Peyer's patch (tissue), 4 donors: ENCODE measurements around the gene SNRPD2. TPM values are rescaled to one million over a fixed set of nuclear protein-coding genes. Genes with fewer than 3 reads are reported as not detected.
A peak's percentile ranks its signal among the peaks of the same experiment; 100 is the strongest.
"Not testable (repeated sequence)": the region's sequence is repeated elsewhere in the genome, so short reads cannot be mapped to it uniquely, and the experiment has no call there.

ENCODE experiments used
- DNase-seq, 3 donors: peaks; one replicate each; pipeline ENCODE4 v3.0.0-alpha.2; 2017 to 2019
- H3K27ac ChIP-seq, 4 donors: fragments of 200-600 bp; sonication (generic); one replicate each; pipeline ENCODE4 v1.5.1; 2016 to 2019
- H3K27me3 ChIP-seq, 2 donors: fragments of 200-600 bp; sonication (generic); one replicate each; pipeline ENCODE4 v1.5.1; 2019
- H3K36me3 ChIP-seq, 3 donors: fragments of 200-600 bp; sonication (generic); one replicate each; pipeline ENCODE4 v1.5.1; 2016 to 2019
- H3K4me1 ChIP-seq, 4 donors: fragments of 200-600 bp; sonication (generic); one replicate each; pipeline ENCODE4 v1.5.1; 2016 to 2019
- H3K4me3 ChIP-seq, 4 donors: fragments of 200-600 bp; sonication (generic); 1 replicate in 3 of 4; 2 replicates in 1 of 4; pipeline ENCODE4 v1.5.1; 2016 to 2019; ENCODE audit warnings: mild to moderate bottlenecking in 1 of 4
- H3K9me3 ChIP-seq, 4 donors: fragments of 200-600 bp; sonication (generic); one replicate each; pipeline ENCODE4 v1.5.1; 2016 to 2019; ENCODE audit warnings: mild to moderate bottlenecking in 1 of 4
- POLR2A ChIP-seq, 2 donors: fragments of 450-650 bp; IDR thresholded peaks; one replicate each; pipeline ENCODE4 v1.5.1; 2017; ENCODE audit warnings: antibody characterized with exemption in 2 of 2, mild to moderate bottlenecking in 2 of 2, moderate library complexity in 2 of 2
- total RNA-seq, 4 donors: library from RNA; depleted of rRNA; stranded (reverse); fragments of >200 nt; gene quantifications; one replicate each; pipeline ENCODE4 v1.1.0, GENCODE V29; 2016
- TF ChIP-seq, protein P1 (sequence below), 6 experiments: fragments of 450-650 bp in 4 of 6; fragments of 200-600 bp in 2 of 6; sonication (generic) in 1 of 6; IDR thresholded peaks; one replicate each; pipeline ENCODE4 v1.5.1; 2017 to 2019; ENCODE audit warnings: antibody characterized with exemption in 6 of 6, mild to moderate bottlenecking in 3 of 6, moderate library complexity in 1 of 6

SNRPD2 gene
- total RNA-seq, 4 donors from 2014 or later = 47.3 to 86.2 (median 67.3) TPM

GRCh38 chr19:45729800-45730290 is 38.1 kb upstream of the SNRPD2 start:
- H3K4me1 ChIP-seq = peaks cover 0 to 19% (median 5%) of the 10 kb centered on the region in 4 donors
- H3K36me3 ChIP-seq = peaks cover 0 to 11% (median 0%) of the 10 kb centered on the region in 3 donors
- H3K9me3 ChIP-seq = no peaks in the 10 kb centered on the region
- no peak for DNase-seq
- H3K27me3 ChIP-seq = no peaks in the 10 kb centered on the region
- H3K4me3 ChIP-seq = peak overlapping the region; percentile 74 to 89 (median 76)
- TF ChIP-seq POLR2A (IDR thresholded peaks at IDR 0.05) = no peak
- TF ChIP-seq, protein P1, sequence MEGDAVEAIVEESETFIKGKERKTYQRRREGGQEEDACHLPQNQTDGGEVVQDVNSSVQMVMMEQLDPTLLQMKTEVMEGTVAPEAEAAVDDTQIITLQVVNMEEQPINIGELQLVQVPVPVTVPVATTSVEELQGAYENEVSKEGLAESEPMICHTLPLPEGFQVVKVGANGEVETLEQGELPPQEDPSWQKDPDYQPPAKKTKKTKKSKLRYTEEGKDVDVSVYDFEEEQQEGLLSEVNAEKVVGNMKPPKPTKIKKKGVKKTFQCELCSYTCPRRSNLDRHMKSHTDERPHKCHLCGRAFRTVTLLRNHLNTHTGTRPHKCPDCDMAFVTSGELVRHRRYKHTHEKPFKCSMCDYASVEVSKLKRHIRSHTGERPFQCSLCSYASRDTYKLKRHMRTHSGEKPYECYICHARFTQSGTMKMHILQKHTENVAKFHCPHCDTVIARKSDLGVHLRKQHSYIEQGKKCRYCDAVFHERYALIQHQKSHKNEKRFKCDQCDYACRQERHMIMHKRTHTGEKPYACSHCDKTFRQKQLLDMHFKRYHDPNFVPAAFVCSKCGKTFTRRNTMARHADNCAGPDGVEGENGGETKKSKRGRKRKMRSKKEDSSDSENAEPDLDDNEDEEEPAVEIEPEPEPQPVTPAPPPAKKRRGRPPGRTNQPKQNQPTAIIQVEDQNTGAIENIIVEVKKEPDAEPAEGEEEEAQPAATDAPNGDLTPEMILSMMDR (IDR thresholded peaks at IDR 0.05) = no peak
- H3K27ac ChIP-seq = peak overlapping the region in 3 of 4 donors; percentile 77 to 78 (median 78)

DNA sequence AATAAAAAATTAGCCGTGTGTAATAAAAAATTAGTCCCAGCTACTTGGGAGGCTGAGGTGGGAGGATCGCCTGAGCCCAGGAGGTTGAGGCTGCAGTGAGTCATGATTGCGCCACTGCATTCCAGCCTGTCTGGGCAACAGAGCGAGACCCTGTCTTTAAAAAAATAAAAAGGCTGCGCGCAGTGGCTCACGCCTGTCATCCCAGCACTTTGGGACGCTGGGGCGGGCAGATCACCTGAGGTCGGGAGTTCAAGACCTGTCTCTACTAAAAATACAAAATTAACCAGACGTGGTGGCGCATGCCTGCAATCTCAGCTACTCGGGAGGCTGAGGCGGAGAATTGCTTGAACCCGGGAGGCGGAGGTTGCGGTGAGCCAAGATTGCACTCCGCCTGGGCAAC is 36.9 kb upstream of the SNRPD2 start:
- DNase-seq, H3K4me3 ChIP-seq, H3K9me3 ChIP-seq, H3K27me3 ChIP-seq, H3K27ac ChIP-seq: not testable (repeated sequence)
- H3K36me3 ChIP-seq = peaks cover 0 to 15% (median 0%) of the 10 kb centered on the region in 3 donors
- peaks cover 0 to 19% (median 5%) of the 10 kb centered on the region in 4 donors for H3K4me1 ChIP-seq

DNA sequence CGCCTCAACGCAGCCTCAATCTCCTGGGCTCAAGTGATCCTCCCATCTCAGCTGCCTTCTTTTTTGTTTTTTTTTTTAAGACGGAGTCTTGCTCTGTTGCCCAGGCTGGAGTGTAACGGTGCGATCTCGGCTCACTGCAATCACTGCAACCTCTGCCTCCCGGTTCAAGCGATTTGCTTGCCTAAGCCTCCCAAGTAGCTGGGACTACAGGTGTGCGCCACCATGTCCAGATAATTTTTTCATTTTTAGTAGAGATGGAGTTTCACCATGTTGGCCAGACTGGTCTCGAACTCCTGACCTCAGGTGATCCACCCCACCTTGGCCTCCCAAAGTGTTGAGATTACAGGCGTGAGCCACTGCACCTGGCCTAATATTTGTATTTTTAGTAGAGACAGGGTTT is 28.3 kb upstream of the SNRPD2 start:
- not testable (repeated sequence) for H3K4me3 ChIP-seq, H3K27me3 ChIP-seq, DNase-seq, H3K9me3 ChIP-seq
- peak overlapping the region in 3 of 4 donors; percentile 55 to 88 (median 82) for H3K27ac ChIP-seq
- peaks cover 0 to 30% (median 5%) of the 10 kb centered on the region in 4 donors for H3K4me1 ChIP-seq
- peaks cover 0 to 16% (median 0%) of the 10 kb centered on the region in 3 donors for H3K36me3 ChIP-seq

GRCh38 chr19:45717983-45718650 is 26.4 kb upstream of the SNRPD2 start:
- H3K27ac ChIP-seq = peak overlapping the region; percentile 87 to 95 (median 91)
- H3K36me3 ChIP-seq = peaks cover 0 to 7% (median 0%) of the 10 kb centered on the region in 3 donors
- H3K9me3 ChIP-seq = no peaks in the 10 kb centered on the region
- DNase-seq = no peak
- peaks cover 0 to 30% (median 5%) of the 10 kb centered on the region in 4 donors for H3K4me1 ChIP-seq
- TF ChIP-seq, protein P1 (IDR thresholded peaks at IDR 0.05) = no peak
- no peak for TF ChIP-seq POLR2A (IDR thresholded peaks at IDR 0.05)
- H3K4me3 ChIP-seq = peak overlapping the region; percentile 51 to 66 (median 58)
- no peaks in the 10 kb centered on the region for H3K27me3 ChIP-seq

GRCh38 chr19:45717131-45717982 is 25.6 kb upstream of the SNRPD2 start:
- TF ChIP-seq, protein P1 (IDR thresholded peaks at IDR 0.05) = peak in 5 of 6 experiments; percentile 15 to 48 (median 33)
- peak in 1 of 2 donors; percentile 73 for TF ChIP-seq POLR2A (IDR thresholded peaks at IDR 0.05)
- Histone ChIP-seq H3K27ac (peak overlapping the region; percentile 87 to 95 (median 91)), H3K4me1 (peaks cover 0 to 30% (median 5%) of the 10 kb centered on the region in 4 donors), H3K4me3 (peak overlapping the region; percentile 51 to 66 (median 58)), H3K9me3 (no peaks in the 10 kb centered on the region), H3K27me3 (no peaks in the 10 kb centered on the region), H3K36me3 (peaks cover 0 to 10% (median 0%) of the 10 kb centered on the region in 3 donors)
- peak; percentile 99 for DNase-seq

DNA sequence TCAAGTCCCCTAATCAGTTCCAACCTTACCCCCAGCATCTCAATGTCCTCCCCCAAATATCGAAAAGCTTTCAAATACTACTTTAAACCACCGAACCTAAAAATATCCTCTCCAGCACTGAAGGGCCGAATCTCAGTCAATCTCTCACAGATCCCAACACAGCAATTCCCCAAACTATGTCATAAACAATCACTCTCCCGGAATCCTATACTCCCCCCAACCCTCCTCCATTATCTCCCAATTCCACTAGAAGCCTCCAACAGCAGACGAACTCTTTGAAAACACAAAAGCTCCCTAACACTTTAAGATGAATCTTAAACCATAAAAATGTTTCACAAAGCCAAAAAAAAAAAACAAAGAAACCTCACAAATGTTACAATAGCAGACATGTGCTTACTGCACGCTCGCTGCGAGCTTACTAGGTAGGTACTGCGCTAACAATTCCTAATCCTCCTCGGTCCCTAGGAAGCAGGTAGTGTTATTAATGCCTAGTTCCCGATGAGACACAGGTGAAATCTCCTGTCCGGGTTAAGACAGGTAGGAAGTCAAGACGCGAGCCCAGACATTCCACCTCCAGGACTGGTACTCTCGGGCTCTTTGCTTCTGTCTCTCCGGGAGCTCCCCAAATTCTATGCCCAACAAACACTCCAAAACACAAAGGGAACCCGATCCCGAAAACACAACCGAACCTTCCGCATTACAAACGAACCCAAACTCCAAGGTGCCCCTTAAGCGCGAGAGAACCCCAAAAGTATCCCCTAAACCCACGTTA is 24.8 kb upstream of the SNRPD2 start:
- Histone ChIP-seq H3K27me3 (no peaks in the 10 kb centered on the region), H3K4me1 (peaks cover 0 to 23% (median 3%) of the 10 kb centered on the region in 4 donors), H3K4me3 (peak overlapping the region; percentile 51 to 66 (median 58)), H3K9me3 (no peaks in the 10 kb centered on the region), H3K36me3 (peaks cover 0 to 18% (median 0%) of the 10 kb centered on the region in 3 donors), H3K27ac (peak overlapping the region; percentile 87 to 95 (median 91))
- TF ChIP-seq, protein P1 (IDR thresholded peaks at IDR 0.05) = no peak
- TF ChIP-seq POLR2A (IDR thresholded peaks at IDR 0.05) = no peak
- peak in 2 of 3 donors; percentile 40 to 57 for DNase-seq
